A549 (cell line): Measurements from ENCODE around the gene CD274.

Experiments used
- EP300 ChIP-seq, 2 experiments: fragments of >200 bp; sonication (Bioruptor Twin); formaldehyde crosslinking; IDR thresholded peaks; 2 replicates in 1 of 2; 3 replicates in 1 of 2; pipeline ENCODE4 v1.6.1; 2016 to 2017
- TF ChIP-seq, protein P1 (sequence below): fragments of 450-650 bp; IDR thresholded peaks from 2 replicates; pipeline ENCODE4 v1.6.1; 2014; ENCODE audit warnings: antibody characterized with exemption
- TF ChIP-seq, protein P2 (sequence below): fragments of >200 bp; sonication (Bioruptor Twin); formaldehyde crosslinking; IDR thresholded peaks from 3 replicates; pipeline ENCODE4 v1.5.1; 2016

DNA sequence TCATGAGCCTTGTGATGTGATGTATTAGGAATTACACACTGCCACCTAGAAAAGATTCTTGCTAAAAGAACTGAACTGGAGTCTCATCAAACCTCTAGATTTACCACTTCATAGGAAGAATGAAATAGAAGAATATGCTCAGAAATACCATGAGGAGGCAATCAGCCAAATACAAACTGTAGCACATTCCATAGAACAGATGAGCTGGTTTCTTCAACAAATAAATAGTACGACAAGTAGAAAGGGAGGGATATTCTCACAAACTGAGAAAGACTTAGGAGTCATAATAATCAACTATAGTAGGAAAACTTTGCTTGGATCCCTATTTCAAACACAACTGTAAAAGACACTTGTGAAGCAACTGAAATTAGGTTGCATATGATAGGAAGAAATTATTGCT is 28.1 kb upstream of the CD274 start:
- no peak for TF ChIP-seq EP300 (IDR thresholded peaks at IDR 0.05)
- TF ChIP-seq, protein P1, sequence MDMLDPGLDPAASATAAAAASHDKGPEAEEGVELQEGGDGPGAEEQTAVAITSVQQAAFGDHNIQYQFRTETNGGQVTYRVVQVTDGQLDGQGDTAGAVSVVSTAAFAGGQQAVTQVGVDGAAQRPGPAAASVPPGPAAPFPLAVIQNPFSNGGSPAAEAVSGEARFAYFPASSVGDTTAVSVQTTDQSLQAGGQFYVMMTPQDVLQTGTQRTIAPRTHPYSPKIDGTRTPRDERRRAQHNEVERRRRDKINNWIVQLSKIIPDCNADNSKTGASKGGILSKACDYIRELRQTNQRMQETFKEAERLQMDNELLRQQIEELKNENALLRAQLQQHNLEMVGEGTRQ = no peak
- TF ChIP-seq, protein P2, sequence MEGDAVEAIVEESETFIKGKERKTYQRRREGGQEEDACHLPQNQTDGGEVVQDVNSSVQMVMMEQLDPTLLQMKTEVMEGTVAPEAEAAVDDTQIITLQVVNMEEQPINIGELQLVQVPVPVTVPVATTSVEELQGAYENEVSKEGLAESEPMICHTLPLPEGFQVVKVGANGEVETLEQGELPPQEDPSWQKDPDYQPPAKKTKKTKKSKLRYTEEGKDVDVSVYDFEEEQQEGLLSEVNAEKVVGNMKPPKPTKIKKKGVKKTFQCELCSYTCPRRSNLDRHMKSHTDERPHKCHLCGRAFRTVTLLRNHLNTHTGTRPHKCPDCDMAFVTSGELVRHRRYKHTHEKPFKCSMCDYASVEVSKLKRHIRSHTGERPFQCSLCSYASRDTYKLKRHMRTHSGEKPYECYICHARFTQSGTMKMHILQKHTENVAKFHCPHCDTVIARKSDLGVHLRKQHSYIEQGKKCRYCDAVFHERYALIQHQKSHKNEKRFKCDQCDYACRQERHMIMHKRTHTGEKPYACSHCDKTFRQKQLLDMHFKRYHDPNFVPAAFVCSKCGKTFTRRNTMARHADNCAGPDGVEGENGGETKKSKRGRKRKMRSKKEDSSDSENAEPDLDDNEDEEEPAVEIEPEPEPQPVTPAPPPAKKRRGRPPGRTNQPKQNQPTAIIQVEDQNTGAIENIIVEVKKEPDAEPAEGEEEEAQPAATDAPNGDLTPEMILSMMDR = no peak
